PC-9 (cell line): ENCODE results near the gene CLPTM1. TPM values are rescaled to one million over a fixed set of nuclear protein-coding genes. Genes with fewer than 3 reads are reported as not detected.
A peak's percentile ranks its signal among the peaks of the same experiment; 100 is the strongest.

Experiments
- BruUV-seq: library from RNA; stranded (reverse); fragments of 400-500 nt; replicated peaks from 2 replicates; lab custom pipeline; 2021; lab: Mats Ljungman, UMichigan
- CTCF ChIA-PET: fragments of 300-600 bp; sonication (Branson Sonifier 250); formaldehyde crosslinking; loops from one replicate; lab custom pipeline; 2022; ENCODE audit warnings: antibody characterized with exemption; lab: Charles Lee
- POLR2A ChIA-PET: fragments of 300-600 bp; sonication (Branson Sonifier 250); formaldehyde crosslinking; loops from one replicate; lab custom pipeline; 2022; ENCODE audit warnings: antibody characterized with exemption; ENCODE audit not compliant: unreplicated experiment; lab: Charles Lee
- DNase-seq, 2 experiments: peaks; one replicate each; pipeline versions ENCODE4 v3.0.0 to v3.0.0-alpha.2; 2015 to 2022; ENCODE audit warnings: mixed read lengths in 1 of 2
- H2AFZ ChIP-seq: fragments of 200-600 bp; sonication (generic); 2 replicates; pipeline ENCODE4 v1.8.1; 2017; ENCODE audit warnings: antibody characterized with exemption
- H3F3A ChIP-seq: fragments of 200-600 bp; sonication (generic); 2 replicates; pipeline ENCODE4 v1.8.1; 2017; ENCODE audit warnings: antibody characterized with exemption, mild to moderate bottlenecking, low read depth; ENCODE audit not compliant: insufficient read depth
- H3K27ac ChIP-seq: fragments of 200-600 bp; sonication (generic); 2 replicates; pipeline ENCODE4 v1.6.1; 2016; ENCODE audit warnings: mixed run types
- H3K27me3 ChIP-seq: fragments of 200-600 bp; sonication (generic); 2 replicates; pipeline ENCODE4 v1.6.1; 2016; ENCODE audit warnings: low read depth, mixed run types; ENCODE audit not compliant: insufficient read depth
- H3K36me3 ChIP-seq: fragments of 200-600 bp; sonication (generic); 2 replicates; pipeline ENCODE4 v1.6.1; 2016; ENCODE audit warnings: low read depth, mixed run types
- H3K4me1 ChIP-seq: fragments of 200-600 bp; sonication (generic); replicated peaks from 2 replicates; pipeline ENCODE4 v1.6.1; 2016; ENCODE audit warnings: mixed run types; ENCODE audit not compliant: insufficient read depth
- H3K4me2 ChIP-seq: fragments of 200-600 bp; sonication (generic); 2 replicates; pipeline ENCODE4 v1.6.1; 2017; ENCODE audit warnings: mixed run types
- H3K4me3 ChIP-seq: fragments of 200-600 bp; sonication (generic); 2 replicates; pipeline ENCODE4 v1.6.1; 2016; ENCODE audit warnings: mixed run types
- H3K79me2 ChIP-seq: fragments of 200-600 bp; sonication (generic); 2 replicates; pipeline ENCODE4 v1.6.1; 2017; ENCODE audit warnings: low read depth, mixed run types
- H3K9me2 ChIP-seq: fragments of 200-600 bp; sonication (generic); 2 replicates; pipeline ENCODE4 v1.8.1; 2017; ENCODE audit warnings: mild to moderate bottlenecking; ENCODE audit not compliant: insufficient read depth
- H3K9me3 ChIP-seq: fragments of 200-600 bp; sonication (generic); 2 replicates; pipeline ENCODE4 v1.8.1; 2016; ENCODE audit warnings: low read depth; ENCODE audit not compliant: insufficient read depth
- H4K20me1 ChIP-seq: fragments of 200-600 bp; sonication (generic); 2 replicates; pipeline ENCODE4 v1.8.1; 2017; ENCODE audit not compliant: insufficient read depth
- CTCF ChIP-seq: fragments of 200-600 bp; sonication (generic); conservative IDR thresholded peaks from 2 replicates; pipeline ENCODE4 v1.6.1; 2017; ENCODE audit warnings: mixed run types, antibody characterized with exemption, mild to moderate bottlenecking, moderate library complexity
- EZH2 ChIP-seq: fragments of 200-600 bp; sonication (generic); IDR thresholded peaks from 2 replicates; pipeline ENCODE4 v1.8.0; 2017; ENCODE audit warnings: antibody characterized with exemption, low read depth
- intact Hi-C: fragments of 100-400 bp; cut with micrococcal nuclease; formaldehyde crosslinking; loops from one replicate; pipeline ENCODE4 v1.10.0; 2022; ENCODE audit not compliant: unreplicated experiment
- total RNA-seq: library from RNA; stranded (reverse); gene quantifications from 2 replicates; pipeline ENCODE4 v1.2.3, GENCODE V29; 2021

Gene CLPTM1
- total RNA-seq, 1 experiment from 2014 or later: 98.2 TPM

GRCh38 chr19:45035755-45036154 lies 80.6 kb downstream of the CLPTM1 start:
- BruUV-seq: no TSS peak
- H3K9me2 ChIP-seq: no peaks in the 10 kb centered on the region
- no peak overlapping the region for H3K4me2 ChIP-seq
- no peak overlapping the region for H3K27ac ChIP-seq
- no peak overlapping the region for H3K4me3 ChIP-seq
- peaks cover 8% of the 10 kb centered on the region; the same call in 1 of the 2 replicates for H3K36me3 ChIP-seq
- H3K9me3 ChIP-seq: no peaks in the 10 kb centered on the region
- no peaks in the 10 kb centered on the region for H3K27me3 ChIP-seq
- TF ChIP-seq CTCF (no peak), EZH2 (no peak)
- H3K79me2 ChIP-seq: peaks cover 19% of the 10 kb centered on the region
- peaks cover 18% of the 10 kb centered on the region; the same call in 1 of the 2 replicates for H3F3A ChIP-seq
- CTCF ChIA-PET: interaction anchor here (0.6 kb wide), 1 partner anchor 108 kb away, joined by 6 read pairs; no protein-coding TSS in a partner anchor
- H2AFZ ChIP-seq: no peak overlapping the region
- peaks cover 12% of the 10 kb centered on the region for H3K4me1 ChIP-seq
- no peak for DNase-seq
- POLR2A ChIA-PET: no interaction called here
- intact Hi-C loops: no loop called here
- peaks cover 15% of the 10 kb centered on the region for H4K20me1 ChIP-seq

GRCh38 chr19:45037393-45038169 lies 82.4 kb downstream of the CLPTM1 start:
- Histone ChIP-seq H3K9me2 (no peaks in the 10 kb centered on the region), H3K27me3 (no peaks in the 10 kb centered on the region), H3K4me1 (peaks cover 12% of the 10 kb centered on the region), H3K36me3 (peaks cover 21% of the 10 kb centered on the region), H2AFZ (no peak overlapping the region), H3K4me2 (no peak overlapping the region; the same call in 1 of the 2 replicates), H3K27ac (no peak overlapping the region), H3K4me3 (no peak overlapping the region), H4K20me1 (peaks cover 31% of the 10 kb centered on the region), H3K9me3 (no peaks in the 10 kb centered on the region), H3F3A (peaks cover 19% of the 10 kb centered on the region; the same call in 1 of the 2 replicates), H3K79me2 (peaks cover 36% of the 10 kb centered on the region)
- ChIA-PET POLR2A (no interaction called here), CTCF (interaction anchor here (0.6 kb wide), 1 partner anchor 31 kb away, joined by 8 read pairs; no protein-coding TSS in a partner anchor)
- intact Hi-C loops: no loop called here
- DNase-seq: no peak
- BruUV-seq: no TSS peak
- TF ChIP-seq EZH2 (no peak), CTCF (no peak)

- TF ChIP-seq CTCF (no peak), EZH2 (no peak)
- peaks cover 33% of the 10 kb centered on the region for H3K36me3 ChIP-seq
- H3F3A ChIP-seq: peaks cover 19% of the 10 kb centered on the region; the same call in 1 of the 2 replicates
- peaks cover 12% of the 10 kb centered on the region for H3K4me1 ChIP-seq
- CTCF ChIA-PET: interaction anchor here (0.5 to 1.3 kb wide), 3 partner anchors 10 to 440 kb away, joined by 3 to 6 read pairs (median 3); no protein-coding TSS in a partner anchor
- POLR2A ChIA-PET: interaction anchor here (0.6 to 1.2 kb wide), 9 partner anchors 10 to 469 kb away, joined by 3 to 10 read pairs (median 6); partner anchors contain the start of gene TRAPPC6A
- H3K27ac ChIP-seq: peak within 1 kb of the TSS; percentile 81
- peak within 1 kb of the TSS; percentile 99 for H2AFZ ChIP-seq
- intact Hi-C loops: no loop called here
- H3K4me3 ChIP-seq: peak within 1 kb of the TSS; percentile 100
- H3K4me2 ChIP-seq: peak within 1 kb of the TSS; percentile 99
- H3K9me3 ChIP-seq: no peaks in the 10 kb centered on the region
- peaks cover 50% of the 10 kb centered on the region for H3K79me2 ChIP-seq
- no peaks in the 10 kb centered on the region for H3K27me3 ChIP-seq
- no TSS peak for BruUV-seq
- no peaks in the 10 kb centered on the region for H3K9me2 ChIP-seq
- peak; percentile 77 to 90 for DNase-seq
- H4K20me1 ChIP-seq: peaks cover 45% of the 10 kb centered on the region
Observed at GRCh38 chr19:45038931-45039893, 84.0 kb downstream of the CLPTM1 start, which contains the start of gene CLASRP. CLASRP (plus strand) TSS chr19:45039045; CDS start chr19:45040213, 1,168 bp downstream.
